Ovary (tissue), 9 donors: Measurements from ENCODE around the gene JPH3. TPM values are rescaled to one million over a fixed set of nuclear protein-coding genes. Genes with fewer than 3 reads are reported as not detected.

Experiments
- DNase-seq, 5 donors: peaks; one replicate each; pipeline ENCODE4 v3.0.0-alpha.2; 2019 to 2020
- H3K27ac ChIP-seq, 2 donors: fragments of 200-600 bp; one replicate each; pipeline versions ENCODE4 v1.5.1 to v1.8.0; 2019 to 2022
- H3K27me3 ChIP-seq: fragments of 200-600 bp; one replicate; pipeline ENCODE4 v1.8.0; 2022
- H3K36me3 ChIP-seq: fragments of 200-600 bp; sonication (generic); one replicate; pipeline ENCODE4 v1.5.1; 2019
- H3K4me1 ChIP-seq: one replicate; pipeline ENCODE4 v1.8.1; 2013; ENCODE audit warnings: mild to moderate bottlenecking, moderate library complexity; ENCODE audit not compliant: insufficient read depth
- H3K4me3 ChIP-seq: fragments of 200-600 bp; sonication (generic); one replicate; pipeline ENCODE4 v1.5.1; 2017
- H3K9me3 ChIP-seq, 2 donors: fragments of 200-600 bp in 1 of 2; sonication (generic) in 1 of 2; one replicate each; pipeline versions ENCODE4 v1.5.1 to v1.8.1; 2013 to 2019; ENCODE audit warnings: mild to moderate bottlenecking in 1 of 2, moderate library complexity in 1 of 2
- CTCF ChIP-seq, 3 donors: fragments of 450-650 bp in 2 of 3; fragments of 200-600 bp in 1 of 3; IDR thresholded peaks; one replicate each; pipeline versions ENCODE4 v1.5.1 to v1.8.0; 2016 to 2022; ENCODE audit warnings: antibody characterized with exemption in 3 of 3, mild to moderate bottlenecking in 1 of 3
- EP300 ChIP-seq: sonication (generic); formaldehyde crosslinking; IDR thresholded peaks from one replicate; pipeline ENCODE4 v1.6.1; 2017; ENCODE audit warnings: antibody characterized with exemption
- POLR2A ChIP-seq: fragments of 450-650 bp; IDR thresholded peaks from one replicate; pipeline ENCODE4 v1.6.1; 2017; ENCODE audit warnings: antibody characterized with exemption, mild to moderate bottlenecking, moderate library complexity
- whole genome bisulfite sequencing, 3 donors: extraction: QIAGEN DNeasy Blood & Tissue Kit in 1 of 3; methylation state at CpG; one replicate each; pipeline versions ENCODE4 v1.1.5 to v1.1.7; 2013 to 2017; 5-methylcytosine and 5-hydroxymethylcytosine counted together
- intact Hi-C, 4 donors: fragments of 100-400 bp; cut with DNase I; formaldehyde crosslinking; loops; one replicate each; pipeline versions ENCODE4 v1.11.0 to v1.15.1; 2022 to 2023
- polyA plus RNA-seq, 2 donors: library from polyadenylated mRNA; stranded (reverse); fragments of 200-250 nt in 1 of 2; fragments of 350-450 nt in 1 of 2; fragmentation: Illumina TruSeq in 1 of 2; extraction: RNeasy Lipid Tissue Mini Kit (QIAGEN cat#74804) in 1 of 2; gene quantifications; one replicate each; pipeline ENCODE4 v1.2.3, GENCODE V29; 2013 to 2014
- total RNA-seq, 7 donors: library from RNA; depleted of rRNA in 2 of 7; stranded (reverse); fragments of >200 nt in 2 of 7; fragmentation: NEBNext Ultra II Directional in 3 of 7; extraction: Animal tissue kit (Norgen Biotek cat#: 25700) in 3 of 7; gene quantifications; one replicate each; pipeline versions ENCODE4 v1.1.0 to v1.2.4, GENCODE V29; 2016 to 2023
- donor health status: DM: no; HTN: no; CAD: no; lungs with moderate emphysema.
- donor health status: DM: no; HTN: no; CAD: no.
- donor health status: Bipolar disorder and iron deficiency.
- donor health status: DM: yes; HTN: yes; CAD: no.
- donor health status: DM: no; HTN: no; CAD: no.
- donor health status: DM: yes; HTN: yes; CAD: no.

Gene JPH3
- total and polyA plus RNA-seq, 9 donors, result 0.11 to 0.62 (median 0.30) TPM; not detected in 3

GRCh38 chr16:87684711-87685404 is 82.5 kb downstream of the JPH3 start:
- no peaks in the 10 kb centered on the region for H3K4me1 ChIP-seq
- no peak for DNase-seq
- no peaks in the 10 kb centered on the region for H3K9me3 ChIP-seq
- H3K27ac ChIP-seq, result no peak overlapping the region
- intact Hi-C loops, result loop anchor here in 1 of 4 donors (10.0 kb wide), 1 partner anchor 60 kb away; no protein-coding TSS in a partner anchor
- TF ChIP-seq CTCF (IDR thresholded peaks at IDR 0.05) (no peak), POLR2A (no peak), EP300 (no peak)
- H3K36me3 ChIP-seq, result no peaks in the 10 kb centered on the region
- no peak overlapping the region for H3K4me3 ChIP-seq
- no peaks in the 10 kb centered on the region for H3K27me3 ChIP-seq
- 78 to 84% (median 83%) methylated on average over 34 to 35 of the region's 35 CpGs for WGBS, 3 donors

GRCh38 chr16:87685405-87685755 is 83.1 kb downstream of the JPH3 start:
- Histone ChIP-seq H3K4me3 (no peak overlapping the region), H3K36me3 (no peaks in the 10 kb centered on the region), H3K27ac (no peak overlapping the region), H3K4me1 (no peaks in the 10 kb centered on the region), H3K27me3 (no peaks in the 10 kb centered on the region), H3K9me3 (no peaks in the 10 kb centered on the region)
- intact Hi-C loops, result loop anchor here in 1 of 4 donors (10.0 kb wide), 1 partner anchor 59 kb away; no protein-coding TSS in a partner anchor
- no peak for DNase-seq
- TF ChIP-seq POLR2A (no peak), CTCF (IDR thresholded peaks at IDR 0.05) (no peak)
- WGBS, 3 donors, result 79 to 83% (median 80%) methylated on average over 19 of the region's 19 CpGs

- 62 to 72% (median 70%) methylated on average over 13 of the region's 13 CpGs for WGBS, 3 donors
- intact Hi-C loops, result loop anchor here in 1 of 4 donors (10.0 kb wide), 1 partner anchor 59 kb away; no protein-coding TSS in a partner anchor
- DNase-seq, result no peak
- Histone ChIP-seq H3K36me3 (no peaks in the 10 kb centered on the region), H3K9me3 (no peaks in the 10 kb centered on the region), H3K4me1 (no peaks in the 10 kb centered on the region), H3K4me3 (no peak overlapping the region), H3K27ac (no peak overlapping the region), H3K27me3 (no peaks in the 10 kb centered on the region)
- TF ChIP-seq EP300 (no peak), POLR2A (no peak), CTCF (IDR thresholded peaks at IDR 0.05) (no peak)
These were observed 83.5 kb downstream of the JPH3 start for GRCh38 chr16:87685766-87686165.

GRCh38 chr16:87686697-87687096 is 84.4 kb downstream of the JPH3 start:
- Histone ChIP-seq H3K4me1 (no peaks in the 10 kb centered on the region), H3K27ac (no peak overlapping the region), H3K27me3 (no peaks in the 10 kb centered on the region), H3K4me3 (no peak overlapping the region), H3K36me3 (no peaks in the 10 kb centered on the region), H3K9me3 (no peaks in the 10 kb centered on the region)
- DNase-seq, result no peak
- intact Hi-C loops, result loop anchor here in 1 of 4 donors (10.0 kb wide), 1 partner anchor 58 kb away; no protein-coding TSS in a partner anchor
- WGBS, 3 donors, result 64 to 70% (median 66%) methylated on average over 12 to 13 of the region's 13 CpGs
- no peak for TF ChIP-seq POLR2A
- no peak for TF ChIP-seq EP300
- TF ChIP-seq CTCF (IDR thresholded peaks at IDR 0.05), result no peak
